Measurements from ENCODE around the gene KCNJ18.
"Not testable (repeated sequence)": the region's sequence is repeated elsewhere in the genome, so short reads cannot be mapped to it uniquely, and the experiment has no call there.

DNA sequence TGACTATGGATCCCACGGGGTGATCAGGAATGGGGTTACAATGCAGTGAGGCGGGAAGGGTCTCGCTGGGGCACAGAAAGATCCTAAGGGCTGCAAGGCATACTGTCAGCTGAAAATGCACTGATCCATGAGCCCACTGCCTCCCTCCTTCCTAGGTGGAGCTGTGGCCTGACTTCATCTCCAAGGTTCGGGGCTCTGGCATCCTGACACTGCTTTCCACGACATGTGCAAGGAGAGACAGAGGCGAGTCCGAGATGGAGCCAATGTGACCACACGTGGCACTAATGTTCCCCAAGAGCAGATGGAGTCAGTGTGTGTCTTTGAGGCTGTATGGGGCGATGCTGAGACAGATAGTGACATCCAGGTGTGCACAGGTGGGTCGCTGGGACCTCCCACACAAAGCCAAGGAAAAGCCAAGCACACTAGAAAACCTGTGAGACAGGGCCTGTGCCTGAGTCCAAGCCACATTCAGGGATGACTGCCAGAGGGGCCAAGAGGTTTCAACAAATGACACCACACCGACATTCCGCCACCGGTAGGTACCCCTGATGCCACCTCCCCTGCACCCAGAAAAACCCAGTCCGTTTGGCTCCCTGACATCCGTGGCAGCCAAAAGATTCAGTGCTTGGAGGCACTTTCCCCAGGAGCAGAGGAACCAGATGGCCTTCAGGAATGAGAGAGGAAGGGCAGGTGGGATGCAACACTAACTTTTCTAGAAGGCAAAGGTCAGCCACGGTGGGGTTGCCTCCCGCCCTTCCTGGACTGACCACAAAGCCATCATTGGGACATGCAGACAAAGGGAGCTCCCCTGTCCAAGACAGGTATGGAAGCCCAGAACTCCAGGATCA is 17.2 kb upstream of the KCNJ18 start:
- not testable (repeated sequence) for TF ChIP-seq ZNF30 (CRISPR knock-in tag; IDR thresholded peaks at IDR 0.05); ZSCAN21 (CRISPR knock-in tag; IDR thresholded peaks at IDR 0.05; ENCODE audit: borderline replicate concordance); RFX5 (IDR thresholded peaks at IDR 0.05; ENCODE audit: low read depth, low read length); ZNF292 (CRISPR knock-in tag; IDR thresholded peaks at IDR 0.05; ENCODE audit: borderline replicate concordance, low read depth); ZNF660 (CRISPR knock-in tag; IDR thresholded peaks at IDR 0.05; ENCODE audit: borderline replicate concordance, low read depth); ZFP37 (CRISPR knock-in tag; IDR thresholded peaks at IDR 0.05; ENCODE audit: borderline replicate concordance); NR2C2 (CRISPR knock-in tag; IDR thresholded peaks at IDR 0.05; ENCODE audit: borderline replicate concordance)
- TF ChIP-seq, protein P1, sequence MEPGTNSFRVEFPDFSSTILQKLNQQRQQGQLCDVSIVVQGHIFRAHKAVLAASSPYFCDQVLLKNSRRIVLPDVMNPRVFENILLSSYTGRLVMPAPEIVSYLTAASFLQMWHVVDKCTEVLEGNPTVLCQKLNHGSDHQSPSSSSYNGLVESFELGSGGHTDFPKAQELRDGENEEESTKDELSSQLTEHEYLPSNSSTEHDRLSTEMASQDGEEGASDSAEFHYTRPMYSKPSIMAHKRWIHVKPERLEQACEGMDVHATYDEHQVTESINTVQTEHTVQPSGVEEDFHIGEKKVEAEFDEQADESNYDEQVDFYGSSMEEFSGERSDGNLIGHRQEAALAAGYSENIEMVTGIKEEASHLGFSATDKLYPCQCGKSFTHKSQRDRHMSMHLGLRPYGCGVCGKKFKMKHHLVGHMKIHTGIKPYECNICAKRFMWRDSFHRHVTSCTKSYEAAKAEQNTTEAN (CRISPR knock-in tag; conservative IDR thresholded peaks at IDR 0.05) = not testable (repeated sequence)

Data from HepG2 (cell line).